ENCODE results near the gene P2RX1. TPM values are rescaled to one million over a fixed set of nuclear protein-coding genes. Genes with fewer than 3 reads are reported as not detected.

The P2RX1 gene
- total RNA-seq, 1 donor, result 1.3 TPM

- H3K4me3 ChIP-seq (ENCODE audit: low read depth, low read length), result no peak overlapping the region
Observed at GRCh38 chr17:3880983-3881382, 35.3 kb downstream of the P2RX1 start.

GRCh38 chr17:3879591-3880417, 36.5 kb downstream of the P2RX1 start:
- TF ChIP-seq CTCF (IDR thresholded peaks at IDR 0.05; ENCODE audit: insufficient read depth, low read depth, low read length), result no peak
- H3K4me3 ChIP-seq (ENCODE audit: low read depth, low read length), result no peak overlapping the region
- DNase-seq (ENCODE audit: low read depth), result no peak

More at GRCh38 chr17:3880983-3881382, 35.3 kb downstream of the P2RX1 start:
- TF ChIP-seq CTCF (IDR thresholded peaks at IDR 0.05; ENCODE audit: insufficient read depth, low read depth, low read length), result no peak
- DNase-seq (ENCODE audit: low read depth), result no peak

- no peak overlapping the region for H3K4me3 ChIP-seq (ENCODE audit: low read depth, low read length)
- no peak for TF ChIP-seq CTCF (IDR thresholded peaks at IDR 0.05; ENCODE audit: insufficient read depth, low read depth, low read length)
- peak; percentile 38 for DNase-seq (ENCODE audit: low read depth)
Observed at GRCh38 chr17:3879186-3879585, 37.1 kb downstream of the P2RX1 start.

- no peak overlapping the region for H3K4me3 ChIP-seq (ENCODE audit: low read depth, low read length)
- no peak for TF ChIP-seq CTCF (IDR thresholded peaks at IDR 0.05; ENCODE audit: insufficient read depth, low read depth, low read length)
- no peak for DNase-seq (ENCODE audit: low read depth)
Observed at GRCh38 chr17:3877220-3877619, 39.0 kb downstream of the P2RX1 start.

GRCh38 chr17:3875317-3875716, 40.9 kb downstream of the P2RX1 start:
- TF ChIP-seq CTCF (IDR thresholded peaks at IDR 0.05; ENCODE audit: insufficient read depth, low read depth, low read length), result no peak

GRCh38 chr17:3873862-3874261, 42.4 kb downstream of the P2RX1 start:
- TF ChIP-seq CTCF (IDR thresholded peaks at IDR 0.05; ENCODE audit: insufficient read depth, low read depth, low read length), result no peak

More at GRCh38 chr17:3875317-3875716, 40.9 kb downstream of the P2RX1 start:
- no peak for DNase-seq (ENCODE audit: low read depth)
- no peak overlapping the region for H3K4me3 ChIP-seq (ENCODE audit: low read depth, low read length)

More at GRCh38 chr17:3873862-3874261, 42.4 kb downstream of the P2RX1 start:
- H3K4me3 ChIP-seq (ENCODE audit: low read depth, low read length), result no peak overlapping the region
- DNase-seq (ENCODE audit: low read depth), result no peak
